GM23338 (cell line): Measurements from ENCODE around the gene DERA. TPM values are rescaled to one million over a fixed set of nuclear protein-coding genes. Genes with fewer than 3 reads are reported as not detected.

Experiments used
- ATAC-seq: fragments of 200-7000 bp; cut with Tn5 transposase; 3 replicates; pipeline ENCODE4 v1.9.1; 2020
- DNase-seq: peaks from one replicate; pipeline ENCODE4 v3.0.0-alpha.2; 2015; ENCODE audit warnings: low spot score
- H2AFZ ChIP-seq: fragments of 200-600 bp; sonication (generic); 2 replicates; pipeline ENCODE4 v1.8.0; 2016; ENCODE audit warnings: antibody characterized with exemption, mild to moderate bottlenecking, moderate library complexity
- H3F3A ChIP-seq: fragments of 200-600 bp; sonication (generic); replicated peaks from 2 replicates; pipeline ENCODE4 v1.8.0; 2017; ENCODE audit warnings: antibody characterized with exemption, mixed run types, low read depth
- H3K27ac ChIP-seq: fragments of 200-600 bp; sonication (generic); 2 replicates; pipeline ENCODE4 v1.6.1; 2016; ENCODE audit warnings: low read depth
- H3K27me3 ChIP-seq: fragments of 200-600 bp; sonication (generic); 2 replicates; pipeline ENCODE4 v1.8.0; 2016; ENCODE audit warnings: mild to moderate bottlenecking, mixed run types, moderate library complexity; ENCODE audit not compliant: insufficient read depth
- H3K36me3 ChIP-seq: fragments of 200-600 bp; sonication (generic); 2 replicates; pipeline ENCODE4 v1.8.0; 2016; ENCODE audit warnings: mild to moderate bottlenecking; ENCODE audit not compliant: insufficient read depth
- H3K4me1 ChIP-seq: fragments of 200-600 bp; sonication (generic); 2 replicates; pipeline ENCODE4 v1.8.0; 2016; ENCODE audit warnings: mild to moderate bottlenecking, moderate library complexity; ENCODE audit not compliant: insufficient read depth
- H3K4me2 ChIP-seq: fragments of 200-600 bp; sonication (generic); 2 replicates; pipeline ENCODE4 v1.7.1; 2017; ENCODE audit warnings: mixed run types
- H3K4me3 ChIP-seq: fragments of 200-600 bp; sonication (generic); 2 replicates; pipeline ENCODE4 v1.6.1; 2016; ENCODE audit warnings: mixed run types
- H3K79me2 ChIP-seq: fragments of 200-600 bp; sonication (generic); replicated peaks from 2 replicates; pipeline ENCODE4 v1.8.0; 2017; ENCODE audit warnings: mild to moderate bottlenecking; ENCODE audit not compliant: insufficient read depth
- H3K9me2 ChIP-seq: fragments of 200-600 bp; sonication (generic); 2 replicates; pipeline ENCODE4 v1.8.0; 2017; ENCODE audit not compliant: insufficient read depth
- H4K20me1 ChIP-seq: fragments of 200-600 bp; sonication (generic); replicated peaks from 2 replicates; pipeline ENCODE4 v1.8.0; 2017; ENCODE audit warnings: mild to moderate bottlenecking; ENCODE audit not compliant: insufficient read depth
- H3K27ac Mint-ChIP-seq: 2 replicates; pipeline ENCODE4 v1.8.0; 2020; ENCODE audit warnings: inconsistent platforms, mild to moderate bottlenecking, moderate library complexity, mixed read lengths
- H3K27me3 Mint-ChIP-seq: 3 replicates; pipeline ENCODE4 v1.8.0; 2022; ENCODE audit warnings: low read depth, mild to moderate bottlenecking, moderate library complexity, mixed read lengths, inconsistent platforms; ENCODE audit not compliant: insufficient read depth, poor library complexity
- H3K36me3 Mint-ChIP-seq: 3 replicates; pipeline ENCODE4 v1.8.0; 2021; ENCODE audit warnings: low read depth, mild to moderate bottlenecking, inconsistent platforms, moderate library complexity, mixed read lengths
- H3K4me1 Mint-ChIP-seq: 3 replicates; pipeline ENCODE4 v1.8.0; 2020; ENCODE audit warnings: mild to moderate bottlenecking, inconsistent platforms, mixed read lengths
- H3K4me3 Mint-ChIP-seq: 3 replicates; pipeline ENCODE4 v1.8.0; 2021; ENCODE audit warnings: moderate library complexity, mild to moderate bottlenecking, inconsistent platforms, mixed read lengths
- H3K9me3 Mint-ChIP-seq: 3 replicates; pipeline ENCODE4 v1.8.0; 2020; ENCODE audit warnings: moderate library complexity, mild to moderate bottlenecking, inconsistent platforms, mixed read lengths
- CREB1 ChIP-seq: fragments of 250-450 bp; sonication (Bioruptor Pico); IDR thresholded peaks from 2 replicates; pipeline ENCODE4 v1.5.0; 2020; ENCODE audit warnings: low read depth, mild to moderate bottlenecking, moderate library complexity
- CTCF ChIP-seq, 2 experiments: fragments of 200-600 bp in 1 of 2; sonication (generic) in 1 of 2; conservative IDR thresholded peaks; 2 replicates each; pipeline versions ENCODE4 v1.5.1 to v1.6.1; 2016 to 2017; ENCODE audit warnings: antibody characterized with exemption in 2 of 2, low read depth in 2 of 2, mild to moderate bottlenecking in 2 of 2, moderate library complexity in 1 of 2
- ETS1 ChIP-seq: IDR thresholded peaks from 2 replicates; pipeline ENCODE4 v1.6.1; 2016; ENCODE audit warnings: antibody characterized with exemption
- EZH2 ChIP-seq: fragments of 200-600 bp; sonication (generic); IDR thresholded peaks from one replicate; pipeline ENCODE4 v1.8.0; 2017; ENCODE audit warnings: antibody characterized with exemption, mild to moderate bottlenecking, low read depth; ENCODE audit not compliant: unreplicated experiment
- EZH2phosphoT487 ChIP-seq: fragments of 200-600 bp; sonication (generic); IDR thresholded peaks from one replicate; pipeline ENCODE4 v1.8.1; 2018; ENCODE audit warnings: antibody characterized with exemption; ENCODE audit not compliant: unreplicated experiment
- JUNB ChIP-seq: IDR thresholded peaks from one replicate; pipeline ENCODE4 v1.6.1; 2016; ENCODE audit warnings: antibody characterized with exemption; ENCODE audit not compliant: unreplicated experiment
- NANOG ChIP-seq: IDR thresholded peaks from 2 replicates; pipeline ENCODE4 v1.6.1; 2016; ENCODE audit warnings: antibody characterized with exemption, borderline replicate concordance
- POLR2AphosphoS5 ChIP-seq: IDR thresholded peaks from 2 replicates; pipeline ENCODE4 v1.6.1; 2016; ENCODE audit warnings: antibody characterized with exemption, low read depth
- STAT1 ChIP-seq: IDR thresholded peaks from one replicate; pipeline ENCODE4 v1.6.1; 2016; ENCODE audit warnings: antibody characterized with exemption; ENCODE audit not compliant: unreplicated experiment
- ZNF114 ChIP-seq: fragments of 250-450 bp; sonication (Bioruptor Pico); IDR thresholded peaks from 2 replicates; pipeline ENCODE4 v1.5.0; 2020; ENCODE audit warnings: mild to moderate bottlenecking, moderate library complexity
- ZNF331 ChIP-seq: fragments of 250-450 bp; sonication (Bioruptor Pico); IDR thresholded peaks from 2 replicates; pipeline ENCODE4 v1.5.0; 2020; ENCODE audit warnings: low read depth, mild to moderate bottlenecking, moderate library complexity
- ZNF462 ChIP-seq: fragments of 250-450 bp; sonication (Bioruptor Pico); IDR thresholded peaks from 2 replicates; pipeline ENCODE4 v1.5.0; 2020; ENCODE audit warnings: mild to moderate bottlenecking, moderate library complexity
- polyA plus RNA-seq: library from polyadenylated mRNA; unstranded; fragments of >200 nt; fragmentation: Nextera tagmentation; extraction: Ambion mirVana; gene quantifications from 2 replicates; pipeline ENCODE4 v1.2.1, GENCODE V29; 2016
- total RNA-seq: library from RNA; depleted of rRNA; stranded (reverse); fragments of >200 nt; shearing (Covaris generic); gene quantifications from 2 replicates; pipeline ENCODE4 v1.2.3, GENCODE V29; 2014
- TF ChIP-seq, protein P1 (sequence below): IDR thresholded peaks from one replicate; pipeline ENCODE4 v1.6.1; 2018; ENCODE audit warnings: antibody characterized with exemption; ENCODE audit not compliant: unreplicated experiment

The DERA gene
- total and polyA plus RNA-seq, 2 experiments from 2014 or later, result 20.4 to 27.3 TPM

DNA sequence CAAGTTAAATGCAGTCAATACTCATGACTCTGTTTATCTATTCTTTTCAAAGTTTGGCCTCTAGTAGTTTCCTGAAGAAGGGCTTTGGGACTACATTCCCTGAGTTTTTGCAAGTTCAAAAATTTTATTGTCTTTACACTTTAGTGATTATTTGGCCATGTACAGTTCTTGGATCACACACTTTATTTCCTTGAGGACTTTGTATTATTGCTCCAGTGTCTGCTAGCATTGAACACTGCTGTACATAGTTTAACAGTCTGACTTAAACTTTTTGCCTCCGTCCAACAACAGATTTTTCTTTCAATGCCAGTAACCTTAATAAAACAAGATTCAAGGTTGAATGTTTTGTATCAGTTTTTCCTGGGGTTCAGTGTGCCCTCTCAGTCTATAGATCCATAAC lies 132.3 kb downstream of the DERA start:
- Histone ChIP-seq H3K9me2 (no peaks in the 10 kb centered on the region), H3K4me2 (no peak overlapping the region), H3F3A (no peaks in the 10 kb centered on the region), H3K36me3 (no peaks in the 10 kb centered on the region), H2AFZ (no peak overlapping the region), H3K27ac (no peak overlapping the region), H4K20me1 (no peaks in the 10 kb centered on the region), H3K79me2 (no peaks in the 10 kb centered on the region), H3K4me3 (no peak overlapping the region), H3K27me3 (no peaks in the 10 kb centered on the region), H3K4me1 (no peaks in the 10 kb centered on the region)
- peaks cover 6% of the 10 kb centered on the region; the same call in 2 of the 3 replicates for H3K4me1 Mint-ChIP-seq
- no peak overlapping the region for H3K4me3 Mint-ChIP-seq
- DNase-seq, result no peak
- H3K27ac Mint-ChIP-seq, result no peak overlapping the region
- peaks cover 13% of the 10 kb centered on the region; the same call in 2 of the 3 replicates for H3K9me3 Mint-ChIP-seq
- no peaks in the 10 kb centered on the region for H3K27me3 Mint-ChIP-seq
- 0 out of 3 replicates have a peak, but pooled peaks cover 7% of the 10 kb centered on the region for H3K36me3 Mint-ChIP-seq
- ATAC-seq, result no peak
- no peak for TF ChIP-seq EZH2
- no peak for TF ChIP-seq CREB1 (CRISPR knock-in tag)
- TF ChIP-seq NANOG, result no peak
- TF ChIP-seq, protein P1, sequence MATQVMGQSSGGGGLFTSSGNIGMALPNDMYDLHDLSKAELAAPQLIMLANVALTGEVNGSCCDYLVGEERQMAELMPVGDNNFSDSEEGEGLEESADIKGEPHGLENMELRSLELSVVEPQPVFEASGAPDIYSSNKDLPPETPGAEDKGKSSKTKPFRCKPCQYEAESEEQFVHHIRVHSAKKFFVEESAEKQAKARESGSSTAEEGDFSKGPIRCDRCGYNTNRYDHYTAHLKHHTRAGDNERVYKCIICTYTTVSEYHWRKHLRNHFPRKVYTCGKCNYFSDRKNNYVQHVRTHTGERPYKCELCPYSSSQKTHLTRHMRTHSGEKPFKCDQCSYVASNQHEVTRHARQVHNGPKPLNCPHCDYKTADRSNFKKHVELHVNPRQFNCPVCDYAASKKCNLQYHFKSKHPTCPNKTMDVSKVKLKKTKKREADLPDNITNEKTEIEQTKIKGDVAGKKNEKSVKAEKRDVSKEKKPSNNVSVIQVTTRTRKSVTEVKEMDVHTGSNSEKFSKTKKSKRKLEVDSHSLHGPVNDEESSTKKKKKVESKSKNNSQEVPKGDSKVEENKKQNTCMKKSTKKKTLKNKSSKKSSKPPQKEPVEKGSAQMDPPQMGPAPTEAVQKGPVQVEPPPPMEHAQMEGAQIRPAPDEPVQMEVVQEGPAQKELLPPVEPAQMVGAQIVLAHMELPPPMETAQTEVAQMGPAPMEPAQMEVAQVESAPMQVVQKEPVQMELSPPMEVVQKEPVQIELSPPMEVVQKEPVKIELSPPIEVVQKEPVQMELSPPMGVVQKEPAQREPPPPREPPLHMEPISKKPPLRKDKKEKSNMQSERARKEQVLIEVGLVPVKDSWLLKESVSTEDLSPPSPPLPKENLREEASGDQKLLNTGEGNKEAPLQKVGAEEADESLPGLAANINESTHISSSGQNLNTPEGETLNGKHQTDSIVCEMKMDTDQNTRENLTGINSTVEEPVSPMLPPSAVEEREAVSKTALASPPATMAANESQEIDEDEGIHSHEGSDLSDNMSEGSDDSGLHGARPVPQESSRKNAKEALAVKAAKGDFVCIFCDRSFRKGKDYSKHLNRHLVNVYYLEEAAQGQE, result no peak
- TF ChIP-seq ZNF114 (CRISPR knock-in tag), result no peak
- TF ChIP-seq EZH2phosphoT487, result no peak
- no peak for TF ChIP-seq JUNB
- TF ChIP-seq POLR2AphosphoS5, result no peak
- TF ChIP-seq STAT1, result no peak
- no peak for TF ChIP-seq ZNF462 (CRISPR knock-in tag)
- no peak for TF ChIP-seq CTCF (conservative IDR thresholded peaks at IDR 0.05; ENCODE audit: low read depth in 2 of 2)
- no peak for TF ChIP-seq ZNF331 (CRISPR knock-in tag)
- no peak for TF ChIP-seq ETS1
